Central memory CD8-positive, alpha-beta T cell (primary cell): ENCODE data around the gene NANOGP8.
"Not testable (repeated sequence)": the region's sequence is repeated elsewhere in the genome, so short reads cannot be mapped to it uniquely, and the experiment has no call there.

Experiments
- ATAC-seq: fragments of 150-1000 bp; cut with Tn5 transposase; replicated peaks from 2 replicates; pipeline ENCODE4 v1.10.0; 2022; ENCODE audit warnings: mild to moderate bottlenecking, moderate FRiP score, moderate number of reproducible peaks; ENCODE audit not compliant: poor library complexity, severe bottlenecking; ENCODE audit errors: extremely low read depth
- DNase-seq, 2 donors: peaks; one replicate each; pipeline ENCODE4 v3.0.0; 2021; ENCODE audit warnings: low spot score in 2 of 2
- H3K27ac Mint-ChIP-seq: one replicate; pipeline ENCODE4 v1.8.0; 2022; ENCODE audit warnings: low read depth, mild to moderate bottlenecking, moderate library complexity, mixed read lengths
- H3K27me3 Mint-ChIP-seq: one replicate; pipeline ENCODE4 v1.8.0; 2022; ENCODE audit warnings: mixed read lengths
- H3K36me3 Mint-ChIP-seq: one replicate; pipeline ENCODE4 v1.8.0; 2022; ENCODE audit warnings: mild to moderate bottlenecking, moderate library complexity, mixed read lengths; ENCODE audit not compliant: insufficient read depth
- H3K4me1 Mint-ChIP-seq: one replicate; pipeline ENCODE4 v1.8.0; 2022; ENCODE audit warnings: mixed read lengths
- H3K4me3 Mint-ChIP-seq: one replicate; pipeline ENCODE4 v1.8.0; 2022; ENCODE audit warnings: mild to moderate bottlenecking, moderate library complexity, mixed read lengths
- H3K9me3 Mint-ChIP-seq: one replicate; pipeline ENCODE4 v1.8.0; 2022; ENCODE audit warnings: mixed read lengths

The NANOGP8 gene

GRCh38 chr15:35085176-35085919 is at the start of gene NANOGP8:
TSS of gene NANOGP8 (minus strand) at chr15:35085295. CDS start at chr15:35085110, 185 bp downstream.
- H3K36me3 Mint-ChIP-seq, H3K4me3 Mint-ChIP-seq, H3K4me1 Mint-ChIP-seq, H3K9me3 Mint-ChIP-seq, ATAC-seq, H3K27ac Mint-ChIP-seq, H3K27me3 Mint-ChIP-seq, DNase-seq: not testable (repeated sequence)

GRCh38 chr15:35134299-35134698 is 49.2 kb upstream of the NANOGP8 start:
- no peak for DNase-seq
- Mint-ChIP-seq H3K27me3 (peaks cover 8% of the 10 kb centered on the region), H3K4me3 (no peak overlapping the region), H3K9me3 (peaks cover 13% of the 10 kb centered on the region), H3K27ac (no peak overlapping the region), H3K36me3 (no peaks in the 10 kb centered on the region), H3K4me1 (no peaks in the 10 kb centered on the region)
- no peak for ATAC-seq

GRCh38 chr15:35130245-35130644 is 45.1 kb upstream of the NANOGP8 start:
- peaks cover 8% of the 10 kb centered on the region for H3K27me3 Mint-ChIP-seq
- H3K4me1 Mint-ChIP-seq = no peaks in the 10 kb centered on the region
- peaks cover 13% of the 10 kb centered on the region for H3K9me3 Mint-ChIP-seq
- no peak for DNase-seq
- H3K36me3 Mint-ChIP-seq = no peaks in the 10 kb centered on the region
- H3K4me3 Mint-ChIP-seq = no peak overlapping the region
- H3K27ac Mint-ChIP-seq = no peak overlapping the region
- ATAC-seq = no peak

- H3K9me3 Mint-ChIP-seq = peaks cover 13% of the 10 kb centered on the region
- no peak overlapping the region for H3K27ac Mint-ChIP-seq
- DNase-seq (no peak), ATAC-seq (no peak)
- peaks cover 8% of the 10 kb centered on the region for H3K27me3 Mint-ChIP-seq
- no peaks in the 10 kb centered on the region for H3K4me1 Mint-ChIP-seq
- no peak overlapping the region for H3K4me3 Mint-ChIP-seq
- no peaks in the 10 kb centered on the region for H3K36me3 Mint-ChIP-seq
These were observed 44.3 kb upstream of the NANOGP8 start for GRCh38 chr15:35129361-35129760.

GRCh38 chr15:35127717-35128116 is 42.6 kb upstream of the NANOGP8 start:
- H3K9me3 Mint-ChIP-seq = peaks cover 8% of the 10 kb centered on the region
- ATAC-seq = no peak
- H3K27ac Mint-ChIP-seq = no peak overlapping the region
- H3K4me3 Mint-ChIP-seq = no peak overlapping the region
- H3K27me3 Mint-ChIP-seq = peaks cover 8% of the 10 kb centered on the region
- DNase-seq = no peak
- H3K36me3 Mint-ChIP-seq = no peaks in the 10 kb centered on the region
- H3K4me1 Mint-ChIP-seq = no peaks in the 10 kb centered on the region

GRCh38 chr15:35126236-35126635 is 41.1 kb upstream of the NANOGP8 start:
- H3K27ac Mint-ChIP-seq = no peak overlapping the region
- H3K27me3 Mint-ChIP-seq = no peaks in the 10 kb centered on the region
- no peak for DNase-seq
- H3K4me3 Mint-ChIP-seq = no peak overlapping the region
- H3K9me3 Mint-ChIP-seq = peaks cover 5% of the 10 kb centered on the region
- H3K36me3 Mint-ChIP-seq = no peaks in the 10 kb centered on the region
- H3K4me1 Mint-ChIP-seq = no peaks in the 10 kb centered on the region
- ATAC-seq = no peak

GRCh38 chr15:35123743-35124142 is 38.6 kb upstream of the NANOGP8 start:
- Mint-ChIP-seq H3K36me3 (peaks cover 2% of the 10 kb centered on the region), H3K9me3 (peaks cover 5% of the 10 kb centered on the region), H3K4me3 (no peak overlapping the region), H3K27ac (no peak overlapping the region), H3K4me1 (no peaks in the 10 kb centered on the region), H3K27me3 (no peaks in the 10 kb centered on the region)
- DNase-seq = no peak
- no peak for ATAC-seq

- H3K27me3 Mint-ChIP-seq = no peaks in the 10 kb centered on the region
- no peaks in the 10 kb centered on the region for H3K4me1 Mint-ChIP-seq
- H3K4me3 Mint-ChIP-seq = no peak overlapping the region
- peaks cover 2% of the 10 kb centered on the region for H3K36me3 Mint-ChIP-seq
- H3K9me3 Mint-ChIP-seq = peaks cover 5% of the 10 kb centered on the region
- ATAC-seq (no peak), DNase-seq (no peak)
- no peak overlapping the region for H3K27ac Mint-ChIP-seq
These were observed 36.7 kb upstream of the NANOGP8 start for GRCh38 chr15:35121611-35122359.

GRCh38 chr15:35120173-35120572 is 35.1 kb upstream of the NANOGP8 start:
- H3K27ac Mint-ChIP-seq = no peak overlapping the region
- H3K4me3 Mint-ChIP-seq = no peak overlapping the region
- DNase-seq (no peak), ATAC-seq (no peak)
- H3K4me1 Mint-ChIP-seq = no peaks in the 10 kb centered on the region
- H3K9me3 Mint-ChIP-seq = peaks cover 5% of the 10 kb centered on the region
- H3K36me3 Mint-ChIP-seq = peaks cover 2% of the 10 kb centered on the region
- no peaks in the 10 kb centered on the region for H3K27me3 Mint-ChIP-seq

GRCh38 chr15:35118960-35119359 is 33.9 kb upstream of the NANOGP8 start:
- H3K27ac Mint-ChIP-seq = no peak overlapping the region
- no peak for ATAC-seq
- H3K36me3 Mint-ChIP-seq = peaks cover 2% of the 10 kb centered on the region
- no peak overlapping the region for H3K4me3 Mint-ChIP-seq
- no peaks in the 10 kb centered on the region for H3K4me1 Mint-ChIP-seq
- peaks cover 5% of the 10 kb centered on the region for H3K9me3 Mint-ChIP-seq
- DNase-seq = no peak
- H3K27me3 Mint-ChIP-seq = no peaks in the 10 kb centered on the region

- Mint-ChIP-seq H3K27ac (no peak overlapping the region), H3K36me3 (peaks cover 2% of the 10 kb centered on the region), H3K27me3 (no peaks in the 10 kb centered on the region), H3K9me3 (peaks cover 5% of the 10 kb centered on the region), H3K4me1 (no peaks in the 10 kb centered on the region), H3K4me3 (no peak overlapping the region)
- ATAC-seq = no peak
- DNase-seq = no peak
These were observed 32.6 kb upstream of the NANOGP8 start for GRCh38 chr15:35117543-35118265.

- H3K27ac Mint-ChIP-seq = no peak overlapping the region
- H3K9me3 Mint-ChIP-seq = no peaks in the 10 kb centered on the region
- H3K4me1 Mint-ChIP-seq = no peaks in the 10 kb centered on the region
- no peaks in the 10 kb centered on the region for H3K27me3 Mint-ChIP-seq
- no peak overlapping the region for H3K4me3 Mint-ChIP-seq
- no peak for ATAC-seq
- DNase-seq = no peak
- H3K36me3 Mint-ChIP-seq = peaks cover 2% of the 10 kb centered on the region
These were observed 30.1 kb upstream of the NANOGP8 start for GRCh38 chr15:35115155-35115725.
